ENCODE measurements around the gene GABRE.
"Not testable (repeated sequence)": the region's sequence is repeated elsewhere in the genome, so short reads cannot be mapped to it uniquely, and the experiment has no call there.

The GABRE gene

GRCh38 chrX:151920530-151920929 is 53.9 kb downstream of the GABRE start:
- Histone ChIP-seq H3K4me2 (ENCODE audit: low read length) (no peak overlapping the region), H3K4me3 (ENCODE audit: low read depth, low read length) (no peak overlapping the region), H3K79me2 (no peaks in the 10 kb centered on the region), H3K9me3 (ENCODE audit: control insufficient read depth, low read length) (no peaks in the 10 kb centered on the region), H2AFZ (no peak overlapping the region), H3K4me1 (no peaks in the 10 kb centered on the region), H3K36me3 (ENCODE audit: control insufficient read depth, insufficient read depth, low read length) (no peaks in the 10 kb centered on the region), H3K9ac (no peak overlapping the region), H3K27ac (no peak overlapping the region), H3K27me3 (ENCODE audit: control insufficient read depth, insufficient read depth, low read length) (no peaks in the 10 kb centered on the region)
- TF ChIP-seq CTCF (IDR thresholded peaks at IDR 0.05) = no peak

GRCh38 chrX:151920101-151920500 is 54.4 kb downstream of the GABRE start:
- Histone ChIP-seq H3K4me1 (no peaks in the 10 kb centered on the region), H3K9me3 (ENCODE audit: control insufficient read depth, low read length) (no peaks in the 10 kb centered on the region), H3K4me3 (ENCODE audit: low read depth, low read length) (no peak overlapping the region), H2AFZ (no peak overlapping the region), H3K27ac (no peak overlapping the region), H3K4me2 (ENCODE audit: low read length) (no peak overlapping the region), H3K79me2 (no peaks in the 10 kb centered on the region), H3K9ac (no peak overlapping the region), H3K27me3 (ENCODE audit: control insufficient read depth, insufficient read depth, low read length) (no peaks in the 10 kb centered on the region), H3K36me3 (ENCODE audit: control insufficient read depth, insufficient read depth, low read length) (no peaks in the 10 kb centered on the region)
- TF ChIP-seq CTCF (IDR thresholded peaks at IDR 0.05) = no peak

- no peak overlapping the region for H3K4me3 ChIP-seq (ENCODE audit: low read depth, low read length)
- H3K4me2 ChIP-seq (ENCODE audit: low read length) = no peak overlapping the region
- no peaks in the 10 kb centered on the region for H3K9me3 ChIP-seq (ENCODE audit: control insufficient read depth, low read length)
- H3K79me2 ChIP-seq = no peaks in the 10 kb centered on the region
- H3K4me1 ChIP-seq = no peaks in the 10 kb centered on the region
- no peak overlapping the region for H2AFZ ChIP-seq
- H3K9ac ChIP-seq = no peak overlapping the region
- H3K27me3 ChIP-seq (ENCODE audit: control insufficient read depth, insufficient read depth, low read length) = no peaks in the 10 kb centered on the region
- no peak for TF ChIP-seq CTCF (IDR thresholded peaks at IDR 0.05)
- H3K27ac ChIP-seq = no peak overlapping the region
- no peaks in the 10 kb centered on the region for H3K36me3 ChIP-seq (ENCODE audit: control insufficient read depth, insufficient read depth, low read length)
Measured at GRCh38 chrX:151919610-151920009, 54.9 kb downstream of the GABRE start.

- H3K27me3 ChIP-seq (ENCODE audit: control insufficient read depth, insufficient read depth, low read length); H3K4me1 ChIP-seq; H3K4me3 ChIP-seq (ENCODE audit: low read depth, low read length); H3K36me3 ChIP-seq (ENCODE audit: control insufficient read depth, insufficient read depth, low read length); H3K79me2 ChIP-seq; H3K4me2 ChIP-seq (ENCODE audit: low read length); H3K27ac ChIP-seq; H3K9ac ChIP-seq; H3K9me3 ChIP-seq (ENCODE audit: control insufficient read depth, low read length); H2AFZ ChIP-seq: not testable (repeated sequence)
Measured at GRCh38 chrX:151918736-151919135, 55.7 kb downstream of the GABRE start.

GRCh38 chrX:151912780-151913179 is 61.7 kb downstream of the GABRE start, which contains the start of gene MAGEA4:
Gene MAGEA4, plus strand, starts transcription at chrX:151912889. Its CDS starts 10,776 bp downstream, at chrX:151923665.
- Histone ChIP-seq H3K4me1 (no peaks in the 10 kb centered on the region), H3K27me3 (ENCODE audit: control insufficient read depth, insufficient read depth, low read length) (no peaks in the 10 kb centered on the region), H3K36me3 (ENCODE audit: control insufficient read depth, insufficient read depth, low read length) (no peaks in the 10 kb centered on the region), H3K4me3 (ENCODE audit: low read depth, low read length) (no peak within 1 kb of the TSS), H3K4me2 (ENCODE audit: low read length) (no peak within 1 kb of the TSS), H3K27ac (no peak within 1 kb of the TSS), H2AFZ (no peak within 1 kb of the TSS), H3K9me3 (ENCODE audit: control insufficient read depth, low read length) (no peaks in the 10 kb centered on the region), H3K79me2 (no peaks in the 10 kb centered on the region), H3K9ac (no peak within 1 kb of the TSS)
- TF ChIP-seq CTCF (IDR thresholded peaks at IDR 0.05) = no peak

Measured in parathyroid adenoma (tissue), 2 donors.